HepG2 (cell line): ENCODE measurements around the gene TEDC1. TPM values are rescaled to one million over a fixed set of nuclear protein-coding genes. Genes with fewer than 3 reads are reported as not detected.
A peak's percentile ranks its signal among the peaks of the same experiment; 100 is the strongest.

Source experiments
- ATAC-seq: fragments of 200-7000 bp; cut with Tn5 transposase; 3 replicates; pipeline ENCODE4 v1.9.1; 2020; ENCODE audit warnings: mild to moderate bottlenecking, moderate library complexity
- BruUV-seq: library from RNA; stranded (reverse); fragments of 400-500 nt; replicated peaks from 2 replicates; lab custom pipeline; 2021; lab: Mats Ljungman, UMichigan
- CTCF ChIA-PET: fragments of 300-600 bp; formaldehyde crosslinking; extraction: SDS; loops from one replicate; lab custom pipeline; 2021; ENCODE audit warnings: low total read pairs, inconsistent platforms, low intra/inter-chr PET ratio; lab: Yijun Ruan, JAX
- POLR2A ChIA-PET: fragments of 350-600 bp; sonication (Branson Sonifier 250); formaldehyde crosslinking; loops from one replicate; lab custom pipeline; 2020; ENCODE audit warnings: antibody characterized with exemption, inconsistent platforms; lab: Yijun Ruan, JAX
- DNase-seq: peaks from one replicate; pipeline ENCODE4 v3.0.0-alpha.2; 2015; ENCODE audit warnings: low spot score
- FAIRE-seq: peaks from 3 replicates; lab custom pipeline; 2011; peaks lifted over from hg19 to GRCh38; lab: Jason Lieb, UNC
- H2AFZ ChIP-seq: one replicate; pipeline ENCODE4 v1.6.1; 2011; ENCODE audit warnings: low read length, inconsistent platforms
- H3K27ac ChIP-seq: fragments of 300-600 bp; 3 replicates; pipeline ENCODE4 v1.8.0; 2011; ENCODE audit warnings: mixed run types, mild to moderate bottlenecking, mixed read lengths, low read length, inconsistent platforms; ENCODE audit not compliant: insufficient read depth; ENCODE audit errors: extremely low read length
- H3K27me3 ChIP-seq, 2 experiments: fragments of 200-600 bp in 1 of 2; 2 replicates in 1 of 2; 3 replicates in 1 of 2; pipeline versions ENCODE4 v1.6.0 to v1.8.0; 2011; ENCODE audit warnings: low read length in 2 of 2, mild to moderate bottlenecking in 2 of 2, moderate library complexity in 2 of 2, inconsistent platforms in 1 of 2; ENCODE audit not compliant: insufficient read depth in 2 of 2, control insufficient read depth in 1 of 2
- H3K36me3 ChIP-seq, 2 experiments: fragments of 200-600 bp in 1 of 2; replicated peaks in 1 of 2; 2 replicates in 1 of 2; 3 replicates in 1 of 2; pipeline versions ENCODE4 v1.5.1 to v1.8.0; 2011; ENCODE audit warnings: low read length in 2 of 2, inconsistent platforms in 1 of 2; ENCODE audit not compliant: insufficient read depth in 2 of 2, control insufficient read depth in 1 of 2
- H3K4me1 ChIP-seq: 2 replicates; pipeline ENCODE4 v1.5.1; 2012; ENCODE audit warnings: low read length, inconsistent platforms; ENCODE audit not compliant: insufficient read depth
- H3K4me2 ChIP-seq: 2 replicates; pipeline ENCODE4 v1.6.0; 2011; ENCODE audit warnings: low read depth, low read length, inconsistent platforms
- H3K4me3 ChIP-seq, 3 experiments: fragments of 200-600 bp in 1 of 3; sonication (generic), shearing (Covaris generic) in 1 of 3; replicated peaks in 1 of 3; 2 replicates each; pipeline ENCODE4 v1.5.1; 2011 to 2016; ENCODE audit warnings: low read length in 3 of 3, inconsistent platforms in 2 of 3, low read depth in 2 of 3, mild to moderate bottlenecking in 2 of 3, control low read depth in 1 of 3, mixed read lengths in 1 of 3; ENCODE audit not compliant: insufficient read depth in 1 of 3
- H3K79me2 ChIP-seq: one replicate; pipeline ENCODE4 v1.6.1; 2011; ENCODE audit warnings: low read length, inconsistent platforms; ENCODE audit not compliant: insufficient read depth
- H3K9ac ChIP-seq: 2 replicates; pipeline ENCODE4 v1.6.0; 2011; ENCODE audit warnings: mild to moderate bottlenecking, low read depth, low read length, inconsistent platforms; ENCODE audit not compliant: insufficient read depth
- H3K9me3 ChIP-seq: 2 replicates; pipeline ENCODE4 v1.5.1; 2012; ENCODE audit warnings: mild to moderate bottlenecking, low read length
- H4K20me1 ChIP-seq: 2 replicates; pipeline ENCODE4 v1.6.0; 2011; ENCODE audit warnings: inconsistent platforms, mild to moderate bottlenecking, low read length, moderate library complexity; ENCODE audit not compliant: insufficient read depth
- ATM ChIP-seq: fragments of 450-650 bp; IDR thresholded peaks from 2 replicates; pipeline ENCODE4 v1.7.1; 2017; ENCODE audit warnings: mild to moderate bottlenecking, borderline replicate concordance
- JARID2 ChIP-seq: sonication (generic); formaldehyde crosslinking; IDR thresholded peaks from 2 replicates; pipeline ENCODE4 v1.8.1; 2023; ENCODE audit warnings: missing genetic modification reagents, inconsistent platforms; ENCODE audit not compliant: insufficient replicate concordance
- KDM4B ChIP-seq: sonication (generic); formaldehyde crosslinking; IDR thresholded peaks from 2 replicates; pipeline ENCODE4 v1.4.0; 2020; ENCODE audit warnings: missing genetic modification reagents
- MTA3 ChIP-seq: sonication (generic); formaldehyde crosslinking; IDR thresholded peaks from 2 replicates; pipeline ENCODE4 v1.4.0; 2020; ENCODE audit warnings: missing genetic modification reagents
- MTF1 ChIP-seq: sonication (generic); formaldehyde crosslinking; IDR thresholded peaks from 2 replicates; pipeline ENCODE4 v1.5.0; 2020; ENCODE audit warnings: missing genetic modification reagents
- NFIC ChIP-seq: IDR thresholded peaks from 2 replicates; pipeline ENCODE4 v1.6.1; 2012; ENCODE audit warnings: mild to moderate bottlenecking, low read length, inconsistent platforms
- RBFOX2 ChIP-seq: fragments of 200-400 bp; formaldehyde crosslinking; IDR thresholded peaks from 2 replicates; pipeline ENCODE4 v1.6.1; 2017; ENCODE audit warnings: low read depth, mild to moderate bottlenecking, low read length
- TCF7L2 ChIP-seq: IDR thresholded peaks from 2 replicates; pipeline ENCODE4 v1.6.1; 2011; ENCODE audit warnings: mild to moderate bottlenecking, low read depth, low read length, moderate library complexity
- ZNF205 ChIP-seq: IDR thresholded peaks from 2 replicates; pipeline ENCODE4 v1.6.1; 2018; ENCODE audit warnings: missing biosample characterization, missing genetic modification reagents
- ZNF235 ChIP-seq: sonication (generic); formaldehyde crosslinking; IDR thresholded peaks from 2 replicates; pipeline ENCODE4 v1.8.1; 2023; ENCODE audit warnings: mild to moderate bottlenecking, missing genetic modification reagents, borderline replicate concordance
- ZNF263 ChIP-seq: sonication (generic); formaldehyde crosslinking; IDR thresholded peaks from 2 replicates; pipeline ENCODE4 v1.4.0; 2020; ENCODE audit warnings: missing genetic modification reagents
- ZNF724P ChIP-seq: sonication (generic); formaldehyde crosslinking; IDR thresholded peaks from 2 replicates; pipeline ENCODE4 v1.8.0; 2022; ENCODE audit warnings: missing genetic modification reagents, borderline replicate concordance
- ZNF776 ChIP-seq: sonication (generic); formaldehyde crosslinking; IDR thresholded peaks from 2 replicates; pipeline ENCODE4 v1.4.0; 2020; ENCODE audit warnings: mild to moderate bottlenecking, missing genetic modification reagents
- ZSCAN12 ChIP-seq: sonication (generic); formaldehyde crosslinking; IDR thresholded peaks from 2 replicates; pipeline ENCODE4 v1.9.0; 2021; ENCODE audit warnings: mild to moderate bottlenecking, missing genetic modification reagents
- WGBS: methylation state at CpG from one replicate; pipeline ENCODE4 v1.1.6; 2017; ENCODE audit warnings: low lambda C conversion rate; 5-methylcytosine and 5-hydroxymethylcytosine counted together
- in situ Hi-C: cut with HindIII; loops from 2 replicates; pipeline ENCODE4 v1.10.0; 2017; ENCODE audit warnings: low pct_unique_long_range_greater_than_20kb; ENCODE audit not compliant: extremely low pct_ligation_motif_present
- intact Hi-C: fragments of 100-400 bp; cut with micrococcal nuclease; formaldehyde crosslinking; loops from one replicate; pipeline ENCODE4 v1.10.0; 2022; ENCODE audit not compliant: unreplicated experiment
- polyA plus RNA-seq, 8 experiments: library from polyadenylated mRNA; depleted of rRNA in 3 of 8; stranded (reverse) in 7 of 8; unstranded in 1 of 8; fragments of >200 nt; fragmentation: Illumina TruSeq in 4 of 8; extraction: Trizol in 4 of 8; gene quantifications; 2 replicates each; pipeline versions ENCODE4 v1.2.1 to v1.2.3, GENCODE V29; 2011 to 2016; ENCODE audit warnings: low read depth in 4 of 8, missing spikeins in 1 of 8, mixed read lengths in 1 of 8; ENCODE audit not compliant: insufficient read depth in 1 of 8
- total RNA-seq, 5 experiments: library from RNA; depleted of rRNA; stranded (reverse); fragments of >200 nt; fragmentation: Illumina TruSeq; extraction: Trizol; gene quantifications; 2 replicates each; pipeline ENCODE4 v1.2.3, GENCODE V29; 2016; ENCODE audit warnings: low read depth in 1 of 5
- TF ChIP-seq, protein P1 (sequence below): sonication (generic); formaldehyde crosslinking; IDR thresholded peaks from 2 replicates; pipeline ENCODE4 v1.4.0; 2020; ENCODE audit warnings: missing genetic modification reagents, borderline replicate concordance
- TF ChIP-seq, protein P2 (sequence below): sonication (generic); formaldehyde crosslinking; IDR thresholded peaks from 2 replicates; pipeline ENCODE4 v1.8.1; 2023; ENCODE audit warnings: mild to moderate bottlenecking, missing genetic modification reagents
- TF ChIP-seq, protein P3 (sequence below): sonication (generic); formaldehyde crosslinking; IDR thresholded peaks from 2 replicates; pipeline ENCODE4 v1.4.0; 2020; ENCODE audit warnings: missing genetic modification reagents

TEDC1 gene
- total and polyA plus RNA-seq, 2 of the 13 experiments (the other 11 are each of a cell fraction or from before 2014, with no cell fraction given) = 5.7 to 27.4 TPM

DNA sequence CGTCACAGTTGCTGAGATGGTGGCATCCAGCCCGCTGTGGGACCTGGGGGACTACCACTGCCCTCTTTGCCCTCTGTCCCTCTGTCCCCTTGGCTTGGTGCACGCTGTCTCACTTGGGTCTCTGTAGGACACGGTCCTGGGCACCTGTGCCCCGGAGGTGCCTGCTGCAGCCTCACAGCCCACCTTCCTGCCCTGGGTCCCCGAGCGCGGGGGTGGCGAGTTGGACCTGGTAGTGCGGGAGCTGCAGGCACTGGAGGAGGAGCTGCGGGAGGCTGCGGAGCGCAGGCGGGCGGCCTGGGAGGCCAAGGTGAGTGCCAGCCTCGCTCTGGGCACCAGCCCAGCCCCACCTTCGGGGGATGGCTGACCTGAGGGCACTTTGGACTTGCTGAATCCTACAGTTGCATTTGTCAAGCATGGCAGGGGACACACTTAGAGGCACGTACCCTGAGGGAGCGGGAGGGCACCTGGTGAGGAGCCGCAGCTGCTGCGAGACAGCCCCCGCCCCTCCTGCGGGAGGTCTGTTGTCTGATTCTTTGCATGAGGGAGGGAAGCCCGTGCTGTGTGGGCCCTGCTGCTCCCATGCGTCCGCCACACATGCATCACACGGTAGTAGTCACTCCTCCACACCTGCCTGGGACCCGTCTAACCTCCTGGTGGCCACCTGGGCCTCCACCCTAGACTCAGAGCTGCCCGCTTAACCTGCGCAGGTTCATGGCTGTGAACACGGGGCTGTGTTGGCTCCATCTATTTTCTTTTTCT lies 6.8 kb downstream of the TEDC1 start (continued):
- TF ChIP-seq, protein P1, sequence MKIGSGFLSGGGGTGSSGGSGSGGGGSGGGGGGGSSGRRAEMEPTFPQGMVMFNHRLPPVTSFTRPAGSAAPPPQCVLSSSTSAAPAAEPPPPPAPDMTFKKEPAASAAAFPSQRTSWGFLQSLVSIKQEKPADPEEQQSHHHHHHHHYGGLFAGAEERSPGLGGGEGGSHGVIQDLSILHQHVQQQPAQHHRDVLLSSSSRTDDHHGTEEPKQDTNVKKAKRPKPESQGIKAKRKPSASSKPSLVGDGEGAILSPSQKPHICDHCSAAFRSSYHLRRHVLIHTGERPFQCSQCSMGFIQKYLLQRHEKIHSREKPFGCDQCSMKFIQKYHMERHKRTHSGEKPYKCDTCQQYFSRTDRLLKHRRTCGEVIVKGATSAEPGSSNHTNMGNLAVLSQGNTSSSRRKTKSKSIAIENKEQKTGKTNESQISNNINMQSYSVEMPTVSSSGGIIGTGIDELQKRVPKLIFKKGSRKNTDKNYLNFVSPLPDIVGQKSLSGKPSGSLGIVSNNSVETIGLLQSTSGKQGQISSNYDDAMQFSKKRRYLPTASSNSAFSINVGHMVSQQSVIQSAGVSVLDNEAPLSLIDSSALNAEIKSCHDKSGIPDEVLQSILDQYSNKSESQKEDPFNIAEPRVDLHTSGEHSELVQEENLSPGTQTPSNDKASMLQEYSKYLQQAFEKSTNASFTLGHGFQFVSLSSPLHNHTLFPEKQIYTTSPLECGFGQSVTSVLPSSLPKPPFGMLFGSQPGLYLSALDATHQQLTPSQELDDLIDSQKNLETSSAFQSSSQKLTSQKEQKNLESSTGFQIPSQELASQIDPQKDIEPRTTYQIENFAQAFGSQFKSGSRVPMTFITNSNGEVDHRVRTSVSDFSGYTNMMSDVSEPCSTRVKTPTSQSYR (CRISPR knock-in tag) = no peak
- TF ChIP-seq RBFOX2 (no peak), ZNF235 (CRISPR knock-in tag) (no peak), ZNF263 (CRISPR knock-in tag) (peak; percentile 13; the same call in 1 of the 2 replicates)
- TF ChIP-seq, all 625 proteins: peak for 10

DNA sequence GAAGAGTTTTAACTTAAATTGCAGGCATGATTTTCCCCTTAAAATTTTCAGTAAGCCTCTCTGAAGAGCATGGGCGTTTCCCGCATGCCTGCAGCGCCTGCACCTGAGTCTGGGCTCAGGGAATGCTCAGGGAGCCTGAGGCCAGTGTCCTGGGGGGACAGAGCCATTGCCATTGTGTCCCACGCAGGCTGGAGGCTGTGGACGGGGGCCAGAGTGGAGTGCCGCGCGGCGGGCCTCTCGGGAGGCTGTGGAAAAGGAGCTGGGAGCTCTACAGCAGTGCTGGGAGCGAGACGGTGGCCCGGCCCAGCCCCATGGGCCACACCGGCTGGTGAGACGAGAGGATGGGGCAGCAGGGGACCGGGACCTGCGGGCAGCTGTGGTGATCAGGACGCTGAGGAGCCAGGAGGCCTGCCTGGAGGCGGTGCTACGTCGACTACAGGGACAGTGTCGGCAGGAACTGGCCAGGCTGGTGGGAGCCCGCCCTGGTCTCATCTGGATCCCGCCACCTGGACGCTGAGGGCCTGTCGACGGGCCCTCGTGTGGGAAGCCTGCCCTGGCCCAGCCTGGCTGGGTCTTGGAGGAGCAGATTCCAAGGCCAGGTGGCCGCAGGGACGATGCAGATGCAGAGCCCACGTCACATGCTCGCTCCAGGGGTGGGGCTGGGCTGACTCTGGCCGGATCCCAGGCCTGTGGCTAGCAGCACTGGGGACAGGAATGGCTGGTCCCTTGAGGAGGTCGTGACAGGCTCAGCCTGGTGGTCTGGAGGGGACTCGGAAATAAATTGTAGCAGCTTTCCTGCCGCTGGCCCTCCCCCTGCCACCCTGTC lies 7.6 kb downstream of the TEDC1 start:
- intact Hi-C loops (loop anchor here (1.0 to 10.0 kb wide), 2 partner anchors 7 to 184 kb away; partner anchors contain the start of genes PACS2 and TEDC1), in situ Hi-C loops (no loop called here)
- ChIA-PET CTCF (no interaction called here), POLR2A (interaction anchor here (0.9 to 1.8 kb wide), 4 partner anchors 9 to 198 kb away, joined by 3 to 8 read pairs (median 6); partner anchors contain the start of gene BRF1)
- no TSS peak for BruUV-seq
- H4K20me1 ChIP-seq = no peaks in the 10 kb centered on the region
- ATAC-seq (peak; percentile 3), DNase-seq (no peak), FAIRE-seq (no peak)
- peak overlapping the region; percentile 79 for H3K9ac ChIP-seq
- H3K4me2 ChIP-seq = peak overlapping the region; percentile 67
- peaks cover 23% of the 10 kb centered on the region for H3K79me2 ChIP-seq
- H2AFZ ChIP-seq = no peak overlapping the region
- H3K9me3 ChIP-seq = no peaks in the 10 kb centered on the region
- H3K27me3 ChIP-seq = no peaks in the 10 kb centered on the region
- WGBS = 72% methylated on average over 25 of the region's 36 CpGs
- peak overlapping the region in 2 of 3 experiments; percentile 6 to 52; a peak in 1 of 6 replicates for H3K4me3 ChIP-seq
- peaks cover 90% of the 10 kb centered on the region for H3K4me1 ChIP-seq
- peak overlapping the region; percentile 96 for H3K27ac ChIP-seq
- no peaks in the 10 kb centered on the region; a peak in 1 of 5 replicates for H3K36me3 ChIP-seq
- TF ChIP-seq, protein P2, sequence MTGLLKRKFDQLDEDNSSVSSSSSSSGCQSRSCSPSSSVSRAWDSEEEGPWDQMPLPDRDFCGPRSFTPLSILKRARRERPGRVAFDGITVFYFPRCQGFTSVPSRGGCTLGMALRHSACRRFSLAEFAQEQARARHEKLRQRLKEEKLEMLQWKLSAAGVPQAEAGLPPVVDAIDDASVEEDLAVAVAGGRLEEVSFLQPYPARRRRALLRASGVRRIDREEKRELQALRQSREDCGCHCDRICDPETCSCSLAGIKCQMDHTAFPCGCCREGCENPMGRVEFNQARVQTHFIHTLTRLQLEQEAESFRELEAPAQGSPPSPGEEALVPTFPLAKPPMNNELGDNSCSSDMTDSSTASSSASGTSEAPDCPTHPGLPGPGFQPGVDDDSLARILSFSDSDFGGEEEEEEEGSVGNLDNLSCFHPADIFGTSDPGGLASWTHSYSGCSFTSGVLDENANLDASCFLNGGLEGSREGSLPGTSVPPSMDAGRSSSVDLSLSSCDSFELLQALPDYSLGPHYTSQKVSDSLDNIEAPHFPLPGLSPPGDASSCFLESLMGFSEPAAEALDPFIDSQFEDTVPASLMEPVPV = no peak; the same call in 1 of the 2 replicates
- TF ChIP-seq MTF1 = no peak
- TF ChIP-seq NFIC = no peak
- no peak for TF ChIP-seq KDM4B
- no peak for TF ChIP-seq ZNF724P (CRISPR knock-in tag)
- no peak for TF ChIP-seq JARID2 (CRISPR knock-in tag)
- no peak for TF ChIP-seq MTA3 (CRISPR knock-in tag)
- peak; percentile 20; the same call in 1 of the 2 replicates for TF ChIP-seq ZNF776 (CRISPR knock-in tag)
- TF ChIP-seq, protein P3, sequence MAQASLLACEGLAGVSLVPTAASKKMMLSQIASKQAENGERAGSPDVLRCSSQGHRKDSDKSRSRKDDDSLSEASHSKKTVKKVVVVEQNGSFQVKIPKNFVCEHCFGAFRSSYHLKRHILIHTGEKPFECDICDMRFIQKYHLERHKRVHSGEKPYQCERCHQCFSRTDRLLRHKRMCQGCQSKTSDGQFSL (CRISPR knock-in tag) = no peak
- no peak for TF ChIP-seq ATM
- TF ChIP-seq ZSCAN12 (CRISPR knock-in tag) = no peak
- no peak for TF ChIP-seq TCF7L2
- no peak for TF ChIP-seq ZNF205 (CRISPR knock-in tag)
